A375 (cell line): ENCODE measurements around the gene RFX8. TPM values are rescaled to one million over a fixed set of nuclear protein-coding genes. Genes with fewer than 3 reads are reported as not detected.

Experiments
- total RNA-seq: library from RNA; depleted of rRNA; stranded (reverse); fragments of >200 nt; shearing (Covaris generic); gene quantifications from 2 replicates; pipeline ENCODE4 v1.2.3, GENCODE V29; 2014; rRNA removed

Gene RFX8
- not detected in 2 replicates for total RNA-seq

GRCh38 chr2:101474731-101475384 is at the start of gene RFX8:
TSS of gene RFX8 (minus strand) at chr2:101475112. CDS start at chr2:101466848, 8,264 bp downstream.

GRCh38 chr2:101387151-101387834 is 87.6 kb downstream of the RFX8 start, which contains the start of gene CREG2:
TSS of gene CREG2 (minus strand) at chr2:101387503. CDS start at chr2:101387457, 46 bp downstream.

Other genes with a start within 250 kb of the RFX8 start
- gene CNOT11, start 222.2 kb downstream of the RFX8 start, total RNA-seq, result 18.7 and 24.3 TPM in 2 replicates
- 18.9 and 23.0 TPM in 2 replicates for gene RNF149, start 166.4 kb downstream of the RFX8 start, total RNA-seq
- gene CREG2, start 87.6 kb downstream of the RFX8 start, total RNA-seq, result not detected in 2 replicates
- 78.9 and 80.2 TPM in 2 replicates for gene MAP4K4, start 222.6 kb upstream of the RFX8 start, total RNA-seq